GM18502 (cell line): ENCODE data around the gene DAAM2.

Experiments used
- ATAC-seq: cut with Tn5 transposase; IDR thresholded peaks from one replicate; pipeline ENCODE4 v1.9.1; 2021; ENCODE audit warnings: mild to moderate bottlenecking; ENCODE audit not compliant: unreplicated experiment, poor library complexity

DAAM2 gene

DNA sequence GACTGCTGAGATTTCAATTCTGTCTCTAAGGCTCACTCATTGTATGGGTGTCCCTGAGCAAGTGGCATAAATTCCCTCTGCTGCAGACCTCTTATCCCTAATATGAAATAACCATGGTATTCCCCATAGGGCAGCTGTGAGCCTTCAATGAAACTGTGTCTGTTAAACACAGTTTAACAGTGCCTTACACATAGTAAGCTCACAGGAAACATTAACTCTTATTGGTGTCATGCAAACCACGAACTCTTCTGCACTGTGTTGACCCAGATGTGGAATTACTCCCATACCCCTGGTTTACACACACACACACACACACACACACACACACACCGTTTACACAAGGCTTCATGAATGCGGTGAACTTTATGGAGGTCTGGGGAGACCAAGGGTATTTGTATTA lies 23.2 kb downstream of the DAAM2 start:
- ATAC-seq: no peak

DNA sequence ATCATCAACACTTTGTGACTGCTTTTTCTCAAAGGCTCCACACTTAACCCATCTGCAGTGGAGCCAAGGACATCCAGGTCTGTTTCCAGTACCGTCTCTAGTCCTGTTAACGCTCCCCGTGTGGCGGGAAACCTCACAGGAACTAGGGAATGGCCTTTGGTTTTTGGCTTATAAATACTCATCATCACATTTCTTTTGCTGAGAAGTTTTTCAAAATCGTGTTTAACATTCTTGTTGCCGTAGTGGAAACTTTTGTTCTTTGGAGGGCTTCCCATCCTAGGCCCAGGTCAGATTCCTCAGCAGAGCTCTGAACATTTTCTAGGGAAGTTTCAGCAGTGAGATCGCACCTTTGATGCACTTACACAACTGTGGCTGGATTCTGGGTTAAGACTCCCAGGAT lies 24.6 kb downstream of the DAAM2 start:
- no peak for ATAC-seq

- no peak for ATAC-seq
Measured at GRCh38 chr6:39818695-39819094, 26.5 kb downstream of the DAAM2 start.

DNA sequence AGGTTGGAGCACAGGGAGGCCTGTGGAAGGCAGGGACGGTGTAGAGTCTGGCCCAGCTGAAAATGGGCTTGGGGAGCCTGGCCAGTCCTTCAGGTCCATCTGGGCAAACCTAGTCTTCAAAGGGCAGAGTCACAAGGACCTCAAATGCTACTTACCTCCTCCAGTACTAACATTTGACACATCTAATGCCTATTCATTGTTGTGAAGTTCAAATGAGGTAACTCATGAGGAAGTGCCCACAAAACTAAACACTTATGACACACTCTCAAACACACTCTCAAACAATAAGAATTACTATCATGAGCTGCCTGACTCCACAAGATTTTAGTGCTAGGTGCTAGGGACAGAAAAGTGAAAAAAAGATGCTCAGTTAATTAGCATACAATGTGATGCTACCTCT lies 27.1 kb downstream of the DAAM2 start:
- ATAC-seq: no peak

- ATAC-seq: no peak
Measured at GRCh38 chr6:39819676-39820075, 27.5 kb downstream of the DAAM2 start.

DNA sequence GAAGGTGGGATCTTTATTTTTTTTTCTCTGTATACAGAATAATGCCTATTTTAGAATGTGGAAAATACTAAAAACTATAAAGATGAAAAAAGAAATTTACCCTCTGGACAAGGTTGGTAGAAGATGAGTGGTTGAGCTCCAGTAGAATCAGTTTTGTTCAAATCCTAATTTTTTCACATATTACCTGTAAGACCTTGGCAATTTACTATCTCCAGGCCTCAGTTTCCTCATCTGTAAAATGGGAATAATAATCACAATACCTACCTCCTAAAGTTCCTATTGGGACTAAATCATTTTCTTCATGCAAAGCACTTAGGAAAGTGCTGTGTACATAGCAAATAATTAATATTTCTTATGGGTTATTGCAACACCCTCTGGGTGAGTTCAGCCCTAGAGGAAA lies 28.4 kb downstream of the DAAM2 start:
- no peak for ATAC-seq

DNA sequence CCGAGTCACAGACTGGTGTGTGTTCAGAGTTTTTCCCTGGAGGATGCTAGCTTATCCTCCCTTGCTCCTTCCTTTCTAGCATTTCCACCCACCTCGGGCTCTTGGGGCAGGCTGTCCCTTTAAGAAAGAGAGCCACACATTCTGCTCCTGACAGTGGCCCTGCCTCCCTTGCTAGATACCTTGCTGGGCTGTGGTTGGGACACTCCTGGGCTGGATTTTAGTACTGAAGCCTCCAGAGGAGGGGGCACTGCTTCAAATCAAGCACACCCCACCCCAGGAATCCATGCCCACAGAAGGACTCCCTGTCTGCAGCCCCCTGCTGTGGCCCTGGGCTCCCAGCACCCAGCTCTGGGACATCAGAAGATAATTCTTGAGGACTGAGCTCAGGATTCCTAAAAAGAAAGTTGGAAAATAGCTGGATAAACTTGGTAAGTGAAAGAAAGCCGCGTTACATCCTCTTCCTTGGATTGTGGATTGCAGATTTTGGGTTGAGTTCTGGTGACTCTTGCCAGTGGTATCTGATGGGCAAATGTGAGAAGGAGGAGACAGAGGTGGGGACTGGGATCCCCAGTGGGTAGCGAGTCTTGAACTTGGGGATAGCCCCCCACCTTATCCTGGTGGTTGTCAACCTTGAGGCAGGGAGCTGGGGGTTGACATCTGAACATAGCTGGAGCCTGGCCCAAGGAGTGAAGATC lies 29.0 kb downstream of the DAAM2 start:
- no peak for ATAC-seq

- ATAC-seq: no peak
Measured at GRCh38 chr6:39821742-39822532, 29.8 kb downstream of the DAAM2 start.

DNA sequence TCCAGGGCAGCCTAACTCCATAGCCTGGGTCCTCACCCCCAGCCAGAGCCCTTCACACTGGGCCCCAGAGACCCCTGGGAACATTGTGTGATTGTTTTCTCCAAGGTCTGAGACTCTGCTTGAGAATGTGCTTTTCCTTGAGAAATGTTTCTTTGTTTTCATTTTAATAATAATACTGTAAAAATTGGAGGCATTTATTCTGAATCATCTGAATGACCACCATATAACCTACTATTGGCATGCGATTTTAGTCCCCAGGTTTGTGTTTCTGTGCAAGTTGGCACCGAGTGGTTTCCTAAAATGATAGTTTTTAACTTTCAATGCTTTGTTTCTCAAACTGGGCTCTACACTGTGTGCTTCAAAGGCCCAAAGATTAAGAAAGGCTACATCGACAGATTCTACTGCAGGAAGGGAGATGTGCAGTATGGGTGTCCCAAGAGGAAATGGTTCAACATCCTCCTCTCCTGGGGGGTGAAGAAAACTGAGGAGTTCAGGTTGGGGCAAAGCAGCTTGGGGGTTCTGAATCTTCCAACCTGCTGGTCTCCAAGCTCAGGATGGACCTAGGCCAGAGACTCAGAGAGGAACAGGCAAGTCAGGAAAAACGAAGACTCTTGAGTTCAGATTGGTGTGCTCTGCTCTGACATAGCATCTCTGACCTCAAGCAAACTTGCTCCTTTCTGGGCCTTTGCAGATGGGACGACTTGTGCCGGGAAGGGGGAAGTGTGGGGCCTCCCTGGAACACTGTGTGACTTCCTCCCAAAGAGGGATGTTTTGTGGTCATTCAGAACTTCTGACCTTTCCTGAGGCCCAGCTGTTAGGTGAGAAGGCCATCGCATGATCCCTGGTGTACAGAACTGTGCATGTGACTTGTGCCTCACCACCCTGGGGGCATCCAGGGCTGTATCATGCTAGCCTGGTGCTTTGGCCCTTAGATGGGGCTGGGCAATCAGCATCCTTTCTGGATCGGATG lies 31.0 kb downstream of the DAAM2 start:
- no peak for ATAC-seq

- no peak for ATAC-seq
Measured at GRCh38 chr6:39824030-39824926, 32.1 kb downstream of the DAAM2 start.

- ATAC-seq: no peak
Measured at GRCh38 chr6:39829331-39829730, 37.2 kb downstream of the DAAM2 start.

- no peak for ATAC-seq
Measured at GRCh38 chr6:39830444-39830843, 38.3 kb downstream of the DAAM2 start.

DNA sequence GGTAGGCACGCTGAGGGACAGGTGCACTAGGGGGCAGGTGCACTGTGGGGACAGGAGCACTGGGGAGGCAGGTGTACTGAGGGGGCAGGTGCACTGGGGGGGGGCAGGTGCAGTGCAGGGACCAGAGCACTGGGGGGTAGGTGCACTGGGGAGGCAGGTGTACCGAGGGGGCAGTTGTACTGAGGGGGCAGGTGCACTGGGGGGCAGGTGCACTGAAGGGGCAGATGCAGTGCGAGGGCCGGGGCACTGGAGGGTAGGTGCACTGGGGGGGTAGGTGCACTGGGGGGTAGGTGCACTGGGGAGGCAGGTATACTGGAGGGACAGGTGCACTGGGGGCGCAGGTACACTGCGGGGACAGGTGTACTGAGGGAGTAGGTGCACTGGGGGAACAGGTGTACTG lies 39.5 kb downstream of the DAAM2 start:
- ATAC-seq: no peak

GRCh38 chr6:39834278-39834677 lies 42.1 kb downstream of the DAAM2 start:
- ATAC-seq: no peak

DNA sequence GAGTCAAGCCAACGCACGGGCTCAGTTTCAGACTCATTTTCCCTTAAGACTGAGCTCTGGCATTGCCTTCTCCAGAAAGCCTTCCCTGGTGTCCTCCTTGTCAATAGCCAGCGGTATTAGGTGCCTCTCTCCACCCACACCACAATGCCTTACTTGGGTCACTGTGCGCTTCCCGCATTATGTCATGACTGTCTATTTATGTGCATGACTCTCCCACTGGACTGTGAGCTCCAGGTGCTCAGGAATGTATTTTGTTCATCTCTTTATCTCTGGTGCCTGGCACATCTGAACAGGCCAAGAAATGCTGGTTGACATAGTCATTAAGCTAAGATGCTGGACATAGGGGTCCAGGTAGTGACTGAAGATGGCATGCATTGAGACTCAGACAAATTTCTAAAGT lies 42.7 kb downstream of the DAAM2 start:
- no peak for ATAC-seq

DNA sequence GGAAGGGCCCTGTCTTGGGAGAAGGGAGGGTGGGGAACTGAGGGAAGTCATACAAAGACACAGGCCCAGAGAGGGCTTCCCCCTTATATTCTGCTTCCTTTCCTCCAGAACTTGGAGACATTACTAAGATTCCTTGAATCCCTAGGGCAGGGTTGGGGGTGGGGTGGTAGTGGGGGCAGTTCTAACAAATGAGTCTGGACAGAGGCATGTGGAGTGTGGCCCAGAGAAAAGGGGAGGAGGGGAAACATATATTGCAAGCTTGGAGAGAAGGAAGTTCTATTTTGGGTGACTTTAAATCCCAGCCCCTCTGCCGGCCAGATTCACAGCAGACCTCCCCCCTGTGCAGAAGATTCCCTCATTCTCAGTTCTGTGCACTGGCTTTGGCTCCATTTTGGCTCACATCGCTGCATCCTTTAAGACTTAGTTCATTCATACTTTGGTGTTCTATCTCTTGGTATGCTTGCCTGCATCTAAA lies 43.7 kb downstream of the DAAM2 start:
- no peak for ATAC-seq

GRCh38 chr6:39836606-39837005 lies 44.4 kb downstream of the DAAM2 start:
- no peak for ATAC-seq

DNA sequence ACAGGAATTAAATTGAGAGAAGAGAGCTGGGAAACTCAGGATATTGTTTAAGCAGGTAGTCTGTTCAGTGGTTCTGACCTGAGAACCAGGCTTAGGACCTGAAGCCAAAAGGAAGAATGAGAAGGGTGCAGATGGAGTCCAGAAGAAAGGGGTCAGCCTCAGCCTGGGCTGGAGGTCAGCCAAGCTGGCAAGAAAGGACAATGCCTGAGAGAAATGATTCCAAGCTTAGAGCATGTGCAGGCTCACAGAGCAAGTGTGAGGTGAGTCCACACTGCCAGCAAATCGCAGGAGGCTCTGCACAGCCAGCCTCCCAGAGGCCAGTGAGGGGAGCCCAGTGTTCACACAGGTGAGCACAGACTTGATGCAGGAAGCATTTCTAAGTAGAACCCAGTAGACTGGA lies 47.3 kb downstream of the DAAM2 start:
- ATAC-seq: no peak

- ATAC-seq: no peak
Measured at GRCh38 chr6:39840781-39841180, 48.6 kb downstream of the DAAM2 start.

DNA sequence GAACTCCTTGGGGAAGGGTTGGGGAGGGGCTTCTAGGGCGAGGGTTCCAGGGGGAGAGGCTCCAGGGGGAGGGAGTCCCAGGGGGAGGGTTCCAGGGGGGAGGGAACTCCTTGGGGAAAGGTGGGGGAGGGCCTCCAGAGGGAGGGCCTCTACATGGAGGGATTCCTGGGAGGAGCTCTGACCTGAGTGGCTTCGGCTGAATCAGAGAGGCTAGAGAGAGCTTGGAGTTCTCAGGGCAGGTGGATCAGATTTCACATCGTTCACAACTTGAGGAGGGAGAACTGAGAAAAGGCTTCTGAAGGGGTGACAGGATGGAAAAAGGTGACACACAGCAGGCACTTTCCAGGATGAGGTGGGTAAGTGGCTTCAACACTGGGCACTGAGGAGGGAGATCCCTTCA lies 49.1 kb downstream of the DAAM2 start:
- ATAC-seq: no peak
